ENCODE data around the gene DDR1.
"Not testable (repeated sequence)": the region's sequence is repeated elsewhere in the genome, so short reads cannot be mapped to it uniquely, and the experiment has no call there.

The DDR1 gene

DNA sequence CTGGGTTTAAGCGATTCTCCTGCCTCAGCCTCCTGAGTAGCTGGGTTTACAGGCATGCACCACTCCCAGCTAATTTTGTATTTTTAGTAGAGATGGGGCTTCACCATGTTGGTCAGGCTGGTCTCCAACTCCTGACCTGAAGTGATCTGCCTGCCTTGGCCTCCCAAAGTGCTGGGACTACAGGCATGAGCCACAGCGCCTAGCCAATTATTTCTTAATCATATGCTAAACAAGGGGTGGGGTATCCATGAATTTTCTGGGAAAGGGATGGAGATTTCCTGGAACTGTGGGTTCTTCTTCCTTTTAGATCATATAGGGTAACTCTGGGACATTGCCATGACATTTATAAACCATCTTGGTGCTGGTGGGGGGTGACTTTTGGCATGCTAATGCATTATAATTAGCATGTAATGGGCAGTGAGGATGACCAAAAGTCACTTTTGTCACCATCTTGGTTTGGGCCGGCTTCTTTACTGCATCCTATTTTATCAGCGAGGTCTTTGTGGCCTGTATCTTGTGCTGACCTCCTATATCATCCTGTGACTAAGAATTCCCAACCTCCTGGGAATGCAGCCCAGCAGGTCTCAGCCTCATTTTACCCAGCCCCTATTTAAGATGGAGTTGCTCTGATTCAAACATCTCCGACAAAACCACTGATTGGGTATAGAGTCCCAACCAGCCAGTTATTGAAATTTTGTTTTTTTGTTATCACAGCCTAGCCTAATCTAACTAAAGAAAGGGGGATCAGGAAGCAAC is 29.9 kb upstream of the DDR1 start:
- no peak for DNase-seq (ENCODE audit: low spot score)

DNA sequence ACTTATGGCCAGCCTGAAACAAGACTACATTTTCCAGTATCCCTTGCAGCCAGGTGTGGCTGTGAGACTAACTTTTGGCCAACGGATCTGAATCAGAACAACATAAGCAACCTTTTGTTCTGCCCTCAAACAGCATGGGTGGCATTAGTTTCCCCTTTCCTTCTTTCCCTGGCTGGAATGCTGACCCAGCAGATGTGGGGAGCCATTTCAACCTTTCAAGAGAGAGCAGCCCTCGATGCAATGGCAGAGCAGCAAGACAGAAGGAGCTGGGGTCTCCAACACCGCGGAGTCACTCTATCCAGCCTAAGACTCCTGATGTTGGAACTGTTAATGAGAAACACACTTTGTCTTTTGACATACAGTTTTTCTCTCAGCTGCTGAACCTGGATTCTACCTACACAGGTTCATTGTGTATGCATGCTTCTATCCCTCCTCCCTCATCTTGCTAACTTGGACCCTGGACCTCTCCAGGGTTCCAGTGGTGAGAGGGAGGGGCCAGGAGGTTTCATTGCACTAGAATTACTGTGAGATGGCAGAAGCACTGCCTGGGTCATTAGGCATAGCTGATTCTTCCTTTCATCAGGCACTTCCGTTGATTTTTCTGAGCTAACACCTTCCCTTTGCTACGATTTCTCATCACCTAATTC is 28.8 kb upstream of the DDR1 start:
- no peak for DNase-seq (ENCODE audit: low spot score)

DNA sequence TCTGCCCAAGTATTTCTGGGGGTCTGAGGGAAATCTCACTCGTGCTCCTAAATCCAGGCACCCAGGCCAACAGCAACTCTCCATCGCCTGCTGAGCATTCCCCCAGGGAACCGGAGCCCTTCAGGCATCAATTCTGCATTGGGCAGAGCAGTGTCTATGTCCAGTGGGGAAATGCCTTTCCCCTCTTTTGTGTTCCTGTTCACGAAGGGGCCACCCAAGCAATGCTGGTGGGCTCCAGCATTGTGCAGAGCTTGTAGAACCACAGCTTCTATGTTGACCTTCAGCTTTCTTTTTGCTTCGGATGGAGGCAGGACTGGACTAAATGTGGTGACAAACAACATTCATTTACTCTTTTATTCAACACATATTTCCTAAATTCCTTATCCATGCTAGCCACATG is 27.2 kb upstream of the DDR1 start:
- no peak for DNase-seq (ENCODE audit: low spot score)

DNA sequence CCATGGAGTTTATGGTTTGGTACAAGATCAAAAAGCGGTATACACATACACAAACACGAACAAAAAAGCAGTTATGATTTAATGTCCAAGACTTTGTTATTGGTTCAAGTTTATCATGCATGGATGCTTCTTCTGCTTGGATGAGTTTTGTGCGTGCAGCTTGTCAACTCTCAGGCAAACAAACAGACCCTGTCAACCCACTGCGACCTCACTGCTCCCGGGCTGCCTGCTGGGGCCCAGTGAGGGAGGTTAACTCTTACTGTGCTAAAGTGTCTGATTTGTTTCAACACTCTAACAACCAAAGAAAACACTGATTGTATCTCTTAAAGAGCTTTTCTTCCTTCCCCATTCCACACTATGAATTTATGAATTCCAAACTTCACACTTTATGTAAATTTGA is 26.8 kb upstream of the DDR1 start:
- no peak for DNase-seq (ENCODE audit: low spot score)

DNA sequence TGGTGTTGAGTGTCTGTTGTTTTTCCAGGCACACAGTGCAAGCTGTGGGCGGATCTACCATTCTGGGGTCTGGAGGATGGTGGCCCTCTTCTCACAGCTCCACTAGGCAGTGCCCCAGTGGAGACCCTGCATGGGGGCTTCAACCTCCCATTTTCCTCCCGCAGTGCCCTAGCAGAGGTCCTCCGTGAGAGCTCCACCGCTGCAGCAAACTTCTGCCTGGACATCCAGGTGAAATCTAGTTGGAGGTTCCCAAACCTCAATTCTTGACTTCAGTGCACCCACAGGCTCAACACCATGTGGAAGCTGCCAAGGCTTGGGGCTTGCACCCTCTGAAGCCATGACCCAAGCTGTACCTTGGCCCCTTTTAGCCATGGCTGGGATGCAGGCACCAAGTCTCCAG is 24.6 kb upstream of the DDR1 start:
- DNase-seq (ENCODE audit: low spot score), result not testable (repeated sequence)

DNA sequence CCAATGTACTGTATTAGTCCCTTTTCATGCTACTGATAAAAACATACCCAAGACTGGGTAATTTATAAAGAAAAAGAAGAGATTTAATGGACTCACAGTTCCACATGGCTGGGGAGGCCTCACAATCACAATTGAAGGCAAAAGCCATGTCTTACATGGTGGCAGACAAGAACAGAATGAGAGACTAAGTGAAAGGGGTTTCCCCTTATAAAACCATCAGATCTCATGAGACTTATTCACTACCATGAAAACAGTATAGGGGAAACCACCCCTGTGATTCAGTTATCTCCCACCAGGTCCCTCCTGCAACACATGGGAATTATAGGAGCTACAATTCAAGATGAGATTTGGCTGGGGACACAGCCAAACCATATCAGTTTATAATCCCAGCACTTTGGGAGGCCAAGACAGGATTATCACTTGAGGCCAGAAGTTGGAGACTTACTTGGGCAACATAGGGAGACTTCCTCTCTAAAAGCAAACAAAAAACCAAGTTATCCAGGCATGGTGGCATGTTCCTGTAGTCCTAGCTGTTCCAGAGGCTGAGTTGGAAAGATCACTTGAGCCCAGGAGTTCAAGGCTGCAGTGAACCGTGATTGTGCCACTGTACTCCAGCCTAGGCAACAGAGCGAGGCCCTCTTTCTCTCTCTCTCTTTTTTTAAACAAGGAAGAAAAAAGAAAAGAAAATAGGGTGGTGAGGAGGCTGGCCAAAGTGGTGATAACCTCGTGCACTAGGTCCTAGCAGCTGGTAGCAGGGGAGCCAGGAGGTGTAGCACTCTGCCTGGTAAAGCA is 22.9 kb upstream of the DDR1 start:
- DNase-seq (ENCODE audit: low spot score), result no peak

DNA sequence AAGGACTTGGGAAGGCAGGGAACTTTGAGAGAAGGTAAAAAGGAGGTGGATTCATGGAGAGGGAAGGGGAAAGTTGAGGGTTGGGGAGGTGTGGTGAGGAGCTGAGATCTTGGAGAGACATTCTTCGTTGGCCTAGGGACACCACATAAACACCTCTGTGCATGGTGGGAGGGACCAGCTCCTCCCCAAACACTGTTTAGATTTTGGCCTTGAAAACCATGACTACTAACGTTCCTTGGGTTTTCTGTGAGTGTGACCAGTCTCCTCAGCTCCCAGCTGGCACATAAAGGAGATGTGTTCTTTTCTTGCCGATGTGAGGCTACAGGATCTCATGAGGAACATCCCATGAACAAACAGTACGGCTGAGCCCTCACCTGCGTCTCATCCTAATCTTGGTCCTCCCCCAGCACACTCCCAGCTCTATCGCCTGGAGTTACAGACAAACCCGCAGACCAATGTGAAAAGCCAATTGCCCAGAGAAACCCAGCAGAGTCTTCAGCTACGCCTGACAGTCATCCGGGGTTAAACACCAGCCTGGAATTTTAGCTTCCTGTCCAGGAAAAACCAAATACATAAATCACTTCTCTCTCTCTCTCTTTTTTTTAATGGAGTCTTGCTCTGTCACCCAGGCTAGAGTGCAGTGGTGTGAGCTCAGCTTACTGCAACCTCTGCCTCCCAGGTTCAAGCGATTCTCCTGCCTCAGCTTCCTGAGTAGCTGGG is 22.0 kb upstream of the DDR1 start:
- DNase-seq (ENCODE audit: low spot score), result no peak

DNA sequence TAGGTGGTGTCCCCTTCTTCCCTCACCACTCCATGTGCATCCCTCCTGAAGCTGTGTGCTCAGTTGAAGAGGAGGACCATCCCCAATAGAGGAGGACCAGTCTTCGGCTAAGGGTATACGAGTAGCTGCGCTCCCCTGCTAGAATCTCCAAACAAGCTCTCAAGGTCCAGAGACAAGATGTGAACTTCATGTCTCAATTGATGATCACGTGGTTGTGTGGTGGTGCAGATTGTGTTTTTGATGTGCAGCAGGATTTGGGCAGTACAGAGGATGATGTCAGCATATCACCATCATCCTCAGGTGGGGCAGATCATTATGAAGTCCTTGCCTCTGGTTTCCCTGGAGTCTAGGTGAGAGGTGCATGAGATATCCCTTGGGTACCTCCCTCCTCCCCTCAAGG is 20.0 kb upstream of the DDR1 start:
- no peak for DNase-seq (ENCODE audit: low spot score)

DNA sequence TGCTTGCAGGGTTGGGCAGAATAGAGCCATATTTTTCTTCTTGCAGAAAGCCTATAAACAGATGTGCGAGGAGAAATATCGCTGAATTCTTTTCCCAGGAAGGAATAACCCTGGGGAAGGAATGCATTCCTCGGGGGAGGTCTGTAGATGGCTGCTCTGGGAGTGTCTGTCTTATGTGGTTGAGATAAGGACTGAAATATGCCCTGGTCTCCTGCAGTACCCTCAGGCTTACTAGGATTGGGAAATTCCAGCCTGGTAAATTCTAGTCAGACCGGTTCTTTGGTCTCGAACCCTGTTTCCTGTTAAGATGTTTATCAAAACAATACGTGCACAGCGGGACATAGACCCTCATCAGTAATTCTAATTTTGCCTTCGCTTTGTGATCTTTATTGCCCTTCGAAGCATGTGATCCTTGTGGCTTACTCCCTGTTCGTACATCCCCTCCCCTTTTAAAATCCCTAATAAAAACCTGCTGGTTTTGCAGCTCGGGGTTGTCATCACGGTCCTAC is 15.0 kb upstream of the DDR1 start:
- DNase-seq (ENCODE audit: low spot score), result not testable (repeated sequence)

DNA sequence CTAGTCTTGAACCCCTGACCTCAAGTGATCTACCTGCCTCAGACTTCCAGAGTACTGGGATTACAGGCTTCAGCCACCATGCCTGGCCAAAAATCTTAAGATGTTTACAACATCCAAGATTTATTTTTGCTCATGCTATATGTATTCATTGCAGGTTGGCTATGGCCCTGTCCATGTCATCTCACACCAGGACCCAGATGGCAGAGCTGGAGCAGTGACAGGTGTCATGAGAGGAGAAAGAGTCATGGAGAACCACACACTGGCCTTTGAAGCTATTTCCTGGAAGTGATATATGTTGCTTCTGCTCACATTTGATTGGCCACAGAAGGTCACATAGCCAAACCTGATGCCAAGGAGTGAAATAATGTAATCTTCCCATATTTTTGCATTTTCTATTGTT is 13.8 kb upstream of the DDR1 start:
- no peak for DNase-seq (ENCODE audit: low spot score)

DNA sequence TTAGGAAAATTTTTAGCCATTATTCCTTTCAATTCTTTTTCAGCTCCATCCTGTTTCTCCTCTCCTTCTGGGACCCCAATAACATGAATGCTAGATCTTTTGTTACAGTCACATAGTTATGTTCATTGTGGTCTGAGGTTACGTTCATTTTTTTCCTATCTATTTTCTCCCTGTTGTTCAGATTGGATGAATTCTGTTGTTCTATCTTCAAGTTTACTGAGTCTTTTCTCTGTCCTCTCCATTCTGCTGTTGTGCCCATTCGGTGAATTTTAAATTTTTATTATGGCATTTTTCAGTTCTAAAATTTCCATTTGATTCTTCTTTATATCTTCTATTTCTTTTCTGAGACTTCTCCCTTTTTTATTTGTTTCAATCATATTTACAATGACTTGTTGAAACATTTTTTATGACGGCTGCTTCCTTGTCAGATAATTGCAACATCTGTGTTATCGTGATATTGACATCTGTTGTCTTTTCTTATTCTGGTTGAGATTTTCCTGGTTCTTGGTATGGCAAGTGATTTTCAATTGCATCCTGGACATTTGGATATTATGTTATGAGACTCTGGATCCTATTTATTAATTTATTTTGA is 12.6 kb upstream of the DDR1 start:
- DNase-seq (ENCODE audit: low spot score), result no peak

DNA sequence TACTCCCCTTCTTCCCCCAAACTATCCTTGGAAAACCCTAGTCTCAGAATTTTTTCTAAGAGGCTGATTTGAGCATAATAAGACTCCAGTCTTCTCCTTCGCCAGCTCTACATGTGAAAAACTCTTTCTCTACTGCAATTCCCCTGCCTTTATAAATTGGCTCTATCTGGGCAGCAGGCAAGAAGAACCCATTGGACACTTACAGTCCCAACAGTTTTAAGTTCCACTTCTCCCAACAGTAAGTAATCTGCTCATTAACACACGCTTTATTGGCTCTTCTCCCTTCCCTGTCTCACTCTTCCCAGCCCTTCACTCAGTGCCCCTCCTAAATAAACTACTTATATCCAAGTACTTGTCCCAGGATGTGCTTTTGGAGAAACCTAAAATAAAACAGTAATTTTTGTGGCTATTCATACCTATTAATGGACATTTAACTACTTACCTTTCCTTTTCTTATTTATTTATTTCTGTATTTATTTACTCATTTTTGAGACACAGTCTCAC is 11.1 kb upstream of the DDR1 start:
- DNase-seq (ENCODE audit: low spot score), result no peak

DNA sequence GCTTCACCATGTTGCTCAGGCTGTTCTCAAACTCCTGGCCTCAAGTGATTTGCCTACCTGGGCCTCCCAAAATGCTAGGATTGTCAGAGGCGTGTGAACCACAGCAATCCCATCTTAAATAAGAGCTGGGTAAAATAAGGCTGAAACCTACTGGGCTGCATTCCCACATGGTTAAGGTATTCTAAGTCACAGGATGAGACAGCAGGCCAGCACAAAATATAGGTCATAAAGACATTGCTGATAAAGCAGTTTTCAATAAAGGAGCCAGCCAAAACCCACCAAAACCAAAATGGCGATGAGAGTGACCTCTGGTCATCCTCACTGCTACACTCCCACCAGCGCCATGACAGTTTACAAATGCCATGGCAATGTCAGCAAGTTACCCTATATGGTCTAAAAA is 10.5 kb upstream of the DDR1 start:
- not testable (repeated sequence) for DNase-seq (ENCODE audit: low spot score)

DNA sequence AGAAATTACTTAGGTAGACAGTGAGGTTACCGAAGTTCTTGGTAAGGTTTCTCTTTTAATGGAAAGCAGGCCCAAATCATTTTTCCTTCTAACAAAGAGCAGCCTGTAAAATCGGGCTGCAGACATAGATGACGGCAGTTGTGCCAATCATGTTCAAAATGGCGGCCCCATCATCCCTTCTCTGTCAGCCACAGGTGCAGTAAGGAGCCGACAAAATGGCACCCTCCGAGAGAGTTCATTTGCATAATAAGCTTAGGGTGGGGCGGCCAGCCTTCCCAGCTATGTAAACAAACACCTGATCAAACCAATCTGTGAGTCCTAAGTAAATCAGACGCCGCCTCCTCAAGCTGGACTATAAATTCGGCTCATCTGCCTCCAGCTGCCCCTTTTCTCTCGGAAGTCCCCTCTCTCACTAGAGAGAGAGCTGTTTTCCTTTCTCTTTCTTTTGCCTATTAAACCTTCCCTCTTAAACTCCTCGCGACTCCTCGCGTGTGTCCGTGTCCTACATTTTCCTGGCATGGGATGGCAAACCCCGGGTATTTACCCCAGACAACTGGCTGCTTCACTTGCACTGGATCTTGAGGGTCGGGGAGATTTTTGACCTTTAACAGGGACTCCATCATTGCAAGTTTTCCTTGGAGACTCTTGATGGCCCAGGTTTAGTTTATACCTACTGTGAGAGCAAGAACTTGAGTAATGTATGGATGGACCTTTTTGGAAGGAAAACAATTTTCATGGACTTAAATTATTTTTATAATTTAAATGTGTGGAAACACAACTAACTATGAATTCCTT is 8.9 kb upstream of the DDR1 start:
- no peak for DNase-seq (ENCODE audit: low spot score)

DNA sequence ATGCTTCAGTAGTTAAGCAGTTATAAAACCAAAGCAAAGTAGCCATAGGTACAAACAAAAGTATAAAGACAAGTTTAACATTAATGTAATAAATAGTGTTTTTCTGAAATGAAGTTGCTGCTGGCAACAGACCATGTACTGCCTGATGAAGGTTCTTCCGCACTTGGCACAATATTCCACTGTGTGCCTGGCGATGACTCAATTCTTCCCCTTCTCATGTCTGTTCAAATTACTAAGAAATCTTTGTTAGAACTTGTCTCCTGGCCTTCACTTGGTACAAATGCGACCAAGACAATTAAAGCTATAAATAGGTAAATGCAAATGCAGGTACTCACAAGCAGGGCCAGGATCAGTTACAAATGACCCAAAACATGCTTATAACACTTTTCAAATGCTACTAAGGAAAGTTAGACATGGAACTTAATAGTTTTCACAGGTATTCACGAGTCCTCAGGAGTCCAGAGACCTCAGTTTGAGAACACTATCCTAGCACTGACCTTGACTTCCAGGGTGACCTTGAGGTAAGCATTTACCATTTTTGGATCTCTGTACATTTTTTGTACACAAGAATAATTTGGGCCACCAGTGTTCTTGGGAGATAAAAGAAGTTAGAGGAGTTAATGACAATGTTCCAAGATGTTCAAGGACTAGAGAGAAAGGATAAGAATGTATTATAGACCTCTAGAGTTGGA is 8.1 kb upstream of the DDR1 start:
- DNase-seq (ENCODE audit: low spot score), result no peak

DNA sequence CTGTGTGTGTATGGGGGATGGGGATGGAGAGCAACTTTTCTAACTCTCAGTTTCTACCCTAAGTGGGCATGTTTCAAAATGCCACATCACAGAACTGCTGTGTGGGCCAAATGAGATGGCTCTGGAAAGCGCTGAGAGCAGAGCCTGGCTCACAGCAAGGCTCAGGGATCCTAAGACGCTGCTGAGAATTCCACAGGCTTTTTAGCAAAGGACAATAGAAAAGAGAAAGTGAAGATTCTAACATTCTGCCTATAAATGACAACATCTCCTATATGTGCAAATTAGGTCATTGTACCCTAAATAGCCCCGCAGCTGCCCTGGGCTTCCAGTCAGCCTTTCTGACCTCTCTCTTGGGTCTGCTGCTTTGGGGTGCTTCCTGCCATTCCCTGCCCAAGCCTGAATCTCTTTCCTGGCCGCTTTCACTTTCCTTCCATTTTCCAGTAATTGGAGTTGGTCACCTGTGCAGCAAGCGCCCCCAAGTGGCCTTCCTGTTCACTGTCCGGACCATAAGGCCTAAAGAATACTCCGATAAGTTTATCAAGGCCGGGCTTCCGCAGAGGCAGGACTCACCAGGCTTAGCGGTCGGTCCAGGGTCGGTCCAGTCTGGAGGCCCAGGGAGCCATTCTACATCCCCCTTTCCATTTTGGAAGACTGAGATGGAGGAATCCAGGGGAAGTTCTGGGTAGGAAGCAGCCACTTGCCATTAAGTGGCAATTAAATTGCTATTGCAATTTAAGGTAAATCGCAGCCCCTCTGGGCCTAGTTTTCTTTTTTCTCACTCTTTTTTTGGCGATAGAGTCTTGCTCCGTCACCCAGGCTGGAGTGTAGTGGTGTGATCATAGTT is 6.7 kb upstream of the DDR1 start:
- peak; percentile 78 for DNase-seq (ENCODE audit: low spot score)

DNA sequence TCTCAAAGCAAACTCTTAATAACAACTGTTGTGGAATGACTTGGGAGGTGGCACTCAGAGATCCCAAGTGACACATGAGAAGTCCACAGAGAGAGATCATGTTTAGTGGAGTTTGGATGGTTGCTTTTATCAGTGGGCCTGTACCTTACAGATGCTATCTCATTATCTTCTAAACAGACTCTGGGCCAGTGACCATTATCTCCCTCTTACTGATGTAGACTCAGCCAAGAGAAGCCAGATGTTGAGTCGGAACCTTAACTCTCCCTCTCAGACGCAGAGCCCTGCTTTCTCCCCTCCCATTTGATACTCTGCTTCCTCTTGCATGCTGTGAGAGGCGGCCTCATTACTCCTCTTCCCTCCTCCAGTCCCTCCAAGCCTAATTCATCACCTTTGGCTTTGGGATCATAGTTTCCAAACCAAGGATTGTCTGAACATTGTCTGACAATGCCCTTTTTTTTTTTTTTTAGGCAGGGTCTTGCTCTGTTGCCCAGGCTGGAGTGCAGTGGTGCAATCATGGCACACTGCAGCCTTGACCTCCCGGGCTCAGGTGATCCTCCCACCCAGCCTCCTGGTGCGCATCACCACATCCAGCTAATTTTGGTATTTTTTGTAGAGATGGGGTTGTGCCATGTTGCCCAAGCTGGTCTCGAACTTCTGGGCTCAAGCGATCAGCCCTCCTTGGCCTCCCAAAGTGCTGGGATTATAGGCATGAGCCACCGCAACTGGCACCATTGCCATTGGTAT is 4.5 kb upstream of the DDR1 start:
- no peak for DNase-seq (ENCODE audit: low spot score)

DNA sequence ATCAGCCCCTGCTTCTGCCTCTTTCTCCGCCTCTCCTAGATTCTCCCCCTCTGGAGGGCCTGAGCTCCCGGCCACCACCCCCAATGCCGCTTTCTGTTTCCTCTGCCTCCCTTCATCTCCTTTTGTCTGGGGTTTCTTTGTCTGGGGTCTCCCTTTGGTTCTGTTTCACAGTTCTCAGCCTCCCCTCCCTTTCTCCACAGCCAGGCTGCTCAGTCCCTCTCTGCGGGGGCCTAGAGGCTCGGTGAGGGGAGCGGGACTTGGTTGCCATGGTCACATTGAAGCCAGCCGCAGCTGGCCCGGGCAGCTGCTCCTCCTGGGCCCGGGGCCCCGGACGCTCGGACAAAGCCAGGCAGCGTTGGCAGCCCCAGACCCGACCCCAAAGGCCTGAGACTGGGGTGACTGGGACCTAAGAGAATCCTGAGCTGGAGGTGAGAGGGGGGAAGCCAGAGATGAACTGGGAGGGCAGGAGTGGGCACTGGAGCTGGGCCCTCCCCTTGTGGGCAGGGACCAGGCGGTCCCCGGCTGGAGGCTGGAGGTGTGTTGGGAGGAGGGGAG is 3.5 kb upstream of the DDR1 start:
- DNase-seq (ENCODE audit: low spot score), result no peak

Data from HuH-7.5 (cell line).